OCI-LY3 (cell line): ENCODE measurements around the gene GDF3.

ENCODE experiments used
- EZH2phosphoT487 ChIP-seq: fragments of 200-600 bp; shearing (Covaris generic); IDR thresholded peaks from 2 replicates; pipeline ENCODE4 v1.6.1; 2018; ENCODE audit warnings: antibody characterized with exemption, mixed run types, low read depth
- TF ChIP-seq, protein P1 (sequence below): fragments of 200-600, 300-600 bp; sonication (generic); IDR thresholded peaks from 2 replicates; pipeline ENCODE4 v1.5.1; 2014; ENCODE audit warnings: antibody characterized with exemption, low read length, low read depth

GRCh38 chr12:7656121-7656520 is 39.5 kb downstream of the GDF3 start:
- TF ChIP-seq, protein P1, sequence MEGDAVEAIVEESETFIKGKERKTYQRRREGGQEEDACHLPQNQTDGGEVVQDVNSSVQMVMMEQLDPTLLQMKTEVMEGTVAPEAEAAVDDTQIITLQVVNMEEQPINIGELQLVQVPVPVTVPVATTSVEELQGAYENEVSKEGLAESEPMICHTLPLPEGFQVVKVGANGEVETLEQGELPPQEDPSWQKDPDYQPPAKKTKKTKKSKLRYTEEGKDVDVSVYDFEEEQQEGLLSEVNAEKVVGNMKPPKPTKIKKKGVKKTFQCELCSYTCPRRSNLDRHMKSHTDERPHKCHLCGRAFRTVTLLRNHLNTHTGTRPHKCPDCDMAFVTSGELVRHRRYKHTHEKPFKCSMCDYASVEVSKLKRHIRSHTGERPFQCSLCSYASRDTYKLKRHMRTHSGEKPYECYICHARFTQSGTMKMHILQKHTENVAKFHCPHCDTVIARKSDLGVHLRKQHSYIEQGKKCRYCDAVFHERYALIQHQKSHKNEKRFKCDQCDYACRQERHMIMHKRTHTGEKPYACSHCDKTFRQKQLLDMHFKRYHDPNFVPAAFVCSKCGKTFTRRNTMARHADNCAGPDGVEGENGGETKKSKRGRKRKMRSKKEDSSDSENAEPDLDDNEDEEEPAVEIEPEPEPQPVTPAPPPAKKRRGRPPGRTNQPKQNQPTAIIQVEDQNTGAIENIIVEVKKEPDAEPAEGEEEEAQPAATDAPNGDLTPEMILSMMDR, result no peak
- TF ChIP-seq EZH2phosphoT487, result no peak
